ENCODE data around the gene PDLIM4.

The PDLIM4 gene

GRCh38 chr5:132227485-132228240 lies 29.8 kb upstream of the PDLIM4 start, which contains the start of gene P4HA2:
TSS of gene P4HA2 (minus strand) at chr5:132227853. CDS start at chr5:132218626, 9,227 bp downstream.
- no peak for DNase-seq (ENCODE audit: low read depth)

- DNase-seq (ENCODE audit: low read depth) = no peak
These were observed 29.1 kb upstream of the PDLIM4 start for GRCh38 chr5:132228241-132229035.

- DNase-seq (ENCODE audit: low read depth) = no peak
These were observed 28.3 kb upstream of the PDLIM4 start for GRCh38 chr5:132229236-132229635.

GRCh38 chr5:132230871-132231270 lies 26.6 kb upstream of the PDLIM4 start:
- no peak for DNase-seq (ENCODE audit: low read depth)

GRCh38 chr5:132232465-132232864 lies 25.0 kb upstream of the PDLIM4 start:
- DNase-seq (ENCODE audit: low read depth) = no peak

GRCh38 chr5:132233081-132233480 lies 24.4 kb upstream of the PDLIM4 start:
- no peak for DNase-seq (ENCODE audit: low read depth)

- no peak for DNase-seq (ENCODE audit: low read depth)
These were observed 23.4 kb upstream of the PDLIM4 start for GRCh38 chr5:132233811-132234683.

GRCh38 chr5:132234684-132235062 lies 22.8 kb upstream of the PDLIM4 start:
- no peak for DNase-seq (ENCODE audit: low read depth)

- no peak for DNase-seq (ENCODE audit: low read depth)
These were observed 22.2 kb upstream of the PDLIM4 start for GRCh38 chr5:132235340-132235739.

GRCh38 chr5:132237141-132237540 lies 20.4 kb upstream of the PDLIM4 start:
- DNase-seq (ENCODE audit: low read depth) = no peak

- DNase-seq (ENCODE audit: low read depth) = no peak
These were observed 19.8 kb upstream of the PDLIM4 start for GRCh38 chr5:132237670-132238069.

- DNase-seq (ENCODE audit: low read depth) = no peak
These were observed 19.2 kb upstream of the PDLIM4 start for GRCh38 chr5:132238169-132238744.

- DNase-seq (ENCODE audit: low read depth) = no peak
These were observed 18.5 kb upstream of the PDLIM4 start for GRCh38 chr5:132238901-132239500.

- no peak for DNase-seq (ENCODE audit: low read depth)
These were observed 17.7 kb upstream of the PDLIM4 start for GRCh38 chr5:132239776-132240175.

- no peak for DNase-seq (ENCODE audit: low read depth)
These were observed 14.0 kb upstream of the PDLIM4 start for GRCh38 chr5:132243366-132243977.

GRCh38 chr5:132245593-132245992 lies 11.9 kb upstream of the PDLIM4 start:
- no peak for DNase-seq (ENCODE audit: low read depth)

- no peak for DNase-seq (ENCODE audit: low read depth)
These were observed 10.7 kb upstream of the PDLIM4 start for GRCh38 chr5:132246806-132247205.

GRCh38 chr5:132250547-132250946 lies 6.9 kb upstream of the PDLIM4 start:
- DNase-seq (ENCODE audit: low read depth) = no peak

- DNase-seq (ENCODE audit: low read depth) = no peak
These were observed 6.2 kb upstream of the PDLIM4 start for GRCh38 chr5:132251220-132251725.

GRCh38 chr5:132253008-132253441 lies 4.5 kb upstream of the PDLIM4 start:
- DNase-seq (ENCODE audit: low read depth) = no peak
